OCI-LY7 (cell line): ENCODE data around the gene GLO1. TPM values are rescaled to one million over a fixed set of nuclear protein-coding genes. Genes with fewer than 3 reads are reported as not detected.

ENCODE experiments used
- BruUV-seq: library from RNA; stranded (reverse); fragments of 400-500 nt; replicated peaks from 2 replicates; lab custom pipeline; 2021; lab: Mats Ljungman, UMichigan
- CTCF ChIA-PET: fragments of 300-600 bp; sonication (Branson Sonifier 250); formaldehyde crosslinking; loops from one replicate; lab custom pipeline; 2022; ENCODE audit warnings: antibody characterized with exemption; ENCODE audit not compliant: unreplicated experiment; lab: Charles Lee
- POLR2A ChIA-PET: fragments of 300-600 bp; sonication (Branson Sonifier 250); formaldehyde crosslinking; loops from one replicate; lab custom pipeline; 2022; ENCODE audit warnings: antibody characterized with exemption; lab: Charles Lee
- DNase-seq: peaks from one replicate; pipeline ENCODE4 v3.0.0-alpha.2; 2015; ENCODE audit warnings: low spot score
- H2AFZ ChIP-seq: fragments of 200-600 bp; sonication (generic), shearing (Covaris generic); 2 replicates; pipeline ENCODE4 v1.6.1; 2014; ENCODE audit warnings: mild to moderate bottlenecking, antibody characterized with exemption, low read length, moderate library complexity
- H3K27ac ChIP-seq: fragments of 200-600 bp; sonication (generic); 2 replicates; pipeline ENCODE4 v1.5.1; 2014; ENCODE audit warnings: mixed run types, low read depth, mild to moderate bottlenecking, moderate library complexity, low read length, inconsistent platforms; ENCODE audit not compliant: poor library complexity, severe bottlenecking
- H3K36me3 ChIP-seq: fragments of 200-600 bp; sonication (generic); 2 replicates; pipeline ENCODE4 v1.6.1; 2014; ENCODE audit warnings: mild to moderate bottlenecking, antibody characterized with exemption, low read length, moderate library complexity, mixed read lengths; ENCODE audit not compliant: insufficient read depth
- H3K4me1 ChIP-seq: fragments of 200-600 bp; sonication (generic); 2 replicates; pipeline ENCODE4 v1.5.1; 2014; ENCODE audit warnings: mild to moderate bottlenecking, low read length; ENCODE audit not compliant: insufficient read depth, poor library complexity, severe bottlenecking
- H3K4me2 ChIP-seq: fragments of 200-600 bp; sonication (generic); 2 replicates; pipeline ENCODE4 v1.6.1; 2014; ENCODE audit warnings: mild to moderate bottlenecking, low read length
- H3K4me3 ChIP-seq: fragments of 200-600 bp; sonication (generic); 2 replicates; pipeline ENCODE4 v1.5.1; 2014; ENCODE audit warnings: mild to moderate bottlenecking, low read depth, low read length; ENCODE audit not compliant: poor library complexity, severe bottlenecking
- H3K79me2 ChIP-seq: fragments of 200-600 bp; sonication (generic); 2 replicates; pipeline ENCODE4 v1.6.1; 2016; ENCODE audit warnings: low read depth, mild to moderate bottlenecking, low read length, moderate library complexity, mixed read lengths; ENCODE audit not compliant: insufficient read depth
- H3K9me2 ChIP-seq: fragments of 200-600 bp; sonication (generic); 2 replicates; pipeline ENCODE4 v1.6.1; 2016; ENCODE audit warnings: mild to moderate bottlenecking, low read length, mixed read lengths; ENCODE audit not compliant: insufficient read depth
- H3K9me3 ChIP-seq: fragments of 200-600 bp; sonication (generic); 2 replicates; pipeline ENCODE4 v1.6.1; 2014; ENCODE audit warnings: mild to moderate bottlenecking, mixed run types, low read length, mixed read lengths
- H4K20me1 ChIP-seq: fragments of 200-600 bp; sonication (generic); 2 replicates; pipeline ENCODE4 v1.6.1; 2014; ENCODE audit warnings: mild to moderate bottlenecking, antibody characterized with exemption, low read length, moderate library complexity, mixed read lengths; ENCODE audit not compliant: insufficient read depth
- CTCF ChIP-seq: fragments of 200-600 bp; sonication (generic); conservative IDR thresholded peaks from 2 replicates; pipeline ENCODE4 v1.5.1; 2014; ENCODE audit warnings: mild to moderate bottlenecking, antibody characterized with exemption, low read length, moderate library complexity, mixed read lengths
- EZH2phosphoT487 ChIP-seq: fragments of 200-600 bp; sonication (generic); IDR thresholded peaks from 2 replicates; pipeline ENCODE4 v1.6.1; 2018; ENCODE audit warnings: low read depth, borderline replicate concordance, mild to moderate bottlenecking, mixed run types, antibody characterized with exemption, low read length, moderate library complexity, mixed read lengths
- intact Hi-C: fragments of 100-400 bp; cut with micrococcal nuclease; formaldehyde crosslinking; loops from one replicate; pipeline ENCODE4 v1.10.0; 2022; ENCODE audit not compliant: unreplicated experiment
- total RNA-seq, 2 experiments: library from RNA; depleted of rRNA in 1 of 2; stranded (reverse); fragments of >200 nt in 1 of 2; shearing (Covaris generic) in 1 of 2; gene quantifications; 2 replicates each; pipeline ENCODE4 v1.2.3, GENCODE V29; 2014 to 2022

Gene GLO1
- total RNA-seq, 2 experiments from 2014 or later, result 92.2 to 93.2 TPM

- Histone ChIP-seq H3K9me2 (no peaks in the 10 kb centered on the region), H3K4me3 (no peak overlapping the region), H3K36me3 (no peaks in the 10 kb centered on the region), H3K79me2 (no peaks in the 10 kb centered on the region), H3K9me3 (no peaks in the 10 kb centered on the region), H3K4me2 (no peak overlapping the region), H3K27ac (no peak overlapping the region), H4K20me1 (no peaks in the 10 kb centered on the region), H2AFZ (no peak overlapping the region), H3K4me1 (no peaks in the 10 kb centered on the region)
- TF ChIP-seq CTCF (no peak), EZH2phosphoT487 (no peak)
- CTCF ChIA-PET, result no interaction called here
- no peak for DNase-seq
- BruUV-seq, result no TSS peak
- POLR2A ChIA-PET, result no interaction called here
- intact Hi-C loops, result no loop called here
Measured at GRCh38 chr6:38749473-38749872, 46.5 kb upstream of the GLO1 start.

- H4K20me1 ChIP-seq, result no peaks in the 10 kb centered on the region
- DNase-seq, result no peak
- CTCF ChIA-PET, result no interaction called here
- peak; percentile 55 for TF ChIP-seq CTCF
- TF ChIP-seq EZH2phosphoT487, result no peak
- H3K9me3 ChIP-seq, result no peaks in the 10 kb centered on the region; the same call in 1 of the 2 replicates
- H3K4me2 ChIP-seq, result no peak overlapping the region
- POLR2A ChIA-PET, result no interaction called here
- H3K79me2 ChIP-seq, result no peaks in the 10 kb centered on the region
- intact Hi-C loops, result no loop called here
- no peaks in the 10 kb centered on the region for H3K36me3 ChIP-seq
- BruUV-seq, result no TSS peak
- H3K9me2 ChIP-seq, result no peaks in the 10 kb centered on the region
- no peak overlapping the region for H3K4me3 ChIP-seq
- H2AFZ ChIP-seq, result no peak overlapping the region
- H3K27ac ChIP-seq, result no peak overlapping the region
- H3K4me1 ChIP-seq, result no peaks in the 10 kb centered on the region
Measured at GRCh38 chr6:38739532-38739931, 36.6 kb upstream of the GLO1 start.

- no TSS peak for BruUV-seq
- intact Hi-C loops, result no loop called here
- Histone ChIP-seq H3K9me3 (no peaks in the 10 kb centered on the region; the same call in 1 of the 2 replicates), H3K27ac (no peak overlapping the region), H3K4me2 (no peak overlapping the region), H3K4me1 (no peaks in the 10 kb centered on the region), H2AFZ (no peak overlapping the region), H3K36me3 (no peaks in the 10 kb centered on the region), H4K20me1 (no peaks in the 10 kb centered on the region), H3K79me2 (no peaks in the 10 kb centered on the region), H3K4me3 (no peak overlapping the region), H3K9me2 (no peaks in the 10 kb centered on the region)
- ChIA-PET CTCF (no interaction called here), POLR2A (no interaction called here)
- no peak for TF ChIP-seq CTCF
- TF ChIP-seq EZH2phosphoT487, result no peak
- DNase-seq, result no peak
Measured at GRCh38 chr6:38738261-38738660, 35.3 kb upstream of the GLO1 start.
